ENCODE results near the gene SMIM12. TPM values are rescaled to one million over a fixed set of nuclear protein-coding genes. Genes with fewer than 3 reads are reported as not detected.

Gene SMIM12
- total RNA-seq, 3 donors from 2014 or later, result 73.8 to 75.7 (median 73.8) TPM

- ATAC-seq, result no peak
- Mint-ChIP-seq H3K4me1 (ENCODE audit: low read depth) (peaks cover 3% of the 10 kb centered on the region), H3K4me3 (no peak overlapping the region), H3K27me3 (ENCODE audit: low read depth) (peaks cover 47% of the 10 kb centered on the region), H3K9me3 (peaks cover 12% of the 10 kb centered on the region), H3K36me3 (ENCODE audit: insufficient read depth) (peaks cover 3% of the 10 kb centered on the region)
- no peak for DNase-seq
Measured at GRCh38 chr1:34887593-34887992, 28.0 kb upstream of the SMIM12 start.

GRCh38 chr1:34885405-34886247 is 26.1 kb upstream of the SMIM12 start:
- ATAC-seq (peak; percentile 89 to 90), DNase-seq (peak; percentile 47)
- Mint-ChIP-seq H3K4me1 (ENCODE audit: low read depth) (peaks cover 3% of the 10 kb centered on the region), H3K27me3 (ENCODE audit: low read depth) (peaks cover 45% of the 10 kb centered on the region), H3K4me3 (peak overlapping the region; percentile 60), H3K36me3 (ENCODE audit: insufficient read depth) (no peaks in the 10 kb centered on the region), H3K9me3 (no peaks in the 10 kb centered on the region)

DNA sequence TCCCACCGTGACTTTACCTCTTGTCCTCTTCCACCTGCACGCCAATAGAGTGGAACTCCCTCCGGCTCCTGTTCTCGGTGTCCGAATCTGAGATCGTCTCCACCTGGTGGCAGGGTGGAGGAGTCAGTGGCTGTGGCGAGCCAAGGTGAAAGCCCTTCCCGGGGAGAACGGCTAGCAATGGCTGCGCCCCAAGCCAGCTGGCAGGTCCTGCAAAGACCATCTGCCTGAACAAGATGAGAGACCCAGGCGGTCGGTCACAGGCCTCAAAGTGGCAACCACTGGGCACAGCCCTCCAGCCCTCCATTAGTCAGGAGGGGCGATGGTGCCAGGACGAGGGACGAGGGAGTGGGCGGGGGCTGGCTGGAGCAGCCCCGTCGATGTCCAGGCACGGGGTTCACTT is 25.4 kb upstream of the SMIM12 start:
- DNase-seq (no peak), ATAC-seq (no peak)

GRCh38 chr1:34884536-34884935 is 25.0 kb upstream of the SMIM12 start:
- no peak for ATAC-seq
- peak overlapping the region; percentile 60 for H3K4me3 Mint-ChIP-seq
- H3K36me3 Mint-ChIP-seq (ENCODE audit: insufficient read depth), result no peaks in the 10 kb centered on the region
- no peaks in the 10 kb centered on the region for H3K9me3 Mint-ChIP-seq
- H3K4me1 Mint-ChIP-seq (ENCODE audit: low read depth), result peaks cover 3% of the 10 kb centered on the region
- no peak for DNase-seq
- H3K27me3 Mint-ChIP-seq (ENCODE audit: low read depth), result peaks cover 43% of the 10 kb centered on the region

More for the DNA sequence above, 25.4 kb upstream of the SMIM12 start:
- H3K36me3 Mint-ChIP-seq (ENCODE audit: insufficient read depth), result no peaks in the 10 kb centered on the region
- H3K4me1 Mint-ChIP-seq (ENCODE audit: low read depth), result peaks cover 3% of the 10 kb centered on the region
- H3K27me3 Mint-ChIP-seq (ENCODE audit: low read depth), result peaks cover 45% of the 10 kb centered on the region
- peak overlapping the region; percentile 60 for H3K4me3 Mint-ChIP-seq
- H3K9me3 Mint-ChIP-seq, result no peaks in the 10 kb centered on the region

- no peak for ATAC-seq
- no peaks in the 10 kb centered on the region for H3K4me1 Mint-ChIP-seq (ENCODE audit: low read depth)
- DNase-seq, result no peak
- no peak overlapping the region for H3K4me3 Mint-ChIP-seq
- no peaks in the 10 kb centered on the region for H3K36me3 Mint-ChIP-seq (ENCODE audit: insufficient read depth)
- no peaks in the 10 kb centered on the region for H3K9me3 Mint-ChIP-seq
- peaks cover 40% of the 10 kb centered on the region for H3K27me3 Mint-ChIP-seq (ENCODE audit: low read depth)
Measured at GRCh38 chr1:34879230-34879629, 19.7 kb upstream of the SMIM12 start.

DNA sequence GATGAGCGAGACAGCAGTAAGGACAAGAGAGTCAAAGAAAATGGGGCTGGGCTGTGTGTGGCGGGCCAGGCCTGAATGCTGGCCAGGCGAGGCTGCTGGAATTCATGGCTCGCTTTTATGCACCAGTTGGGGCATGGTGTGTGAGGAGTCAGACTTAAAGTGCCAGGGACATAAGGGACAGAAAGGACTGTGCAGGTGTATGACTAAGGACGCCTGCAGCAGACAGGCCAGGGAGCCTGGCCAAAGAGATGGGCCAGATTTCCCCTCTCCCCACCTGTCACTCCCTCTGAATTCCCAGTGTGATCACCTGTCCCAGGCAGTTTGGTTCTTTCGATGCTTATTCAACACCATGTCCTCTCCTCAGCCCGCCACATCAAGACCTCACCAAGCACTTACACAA is 16.9 kb upstream of the SMIM12 start:
- ATAC-seq, result no peak
- H3K9me3 Mint-ChIP-seq, result no peaks in the 10 kb centered on the region
- H3K4me1 Mint-ChIP-seq (ENCODE audit: low read depth), result peaks cover 3% of the 10 kb centered on the region
- no peaks in the 10 kb centered on the region for H3K36me3 Mint-ChIP-seq (ENCODE audit: insufficient read depth)
- H3K4me3 Mint-ChIP-seq, result no peak overlapping the region
- H3K27me3 Mint-ChIP-seq (ENCODE audit: low read depth), result peaks cover 48% of the 10 kb centered on the region
- no peak for DNase-seq

DNA sequence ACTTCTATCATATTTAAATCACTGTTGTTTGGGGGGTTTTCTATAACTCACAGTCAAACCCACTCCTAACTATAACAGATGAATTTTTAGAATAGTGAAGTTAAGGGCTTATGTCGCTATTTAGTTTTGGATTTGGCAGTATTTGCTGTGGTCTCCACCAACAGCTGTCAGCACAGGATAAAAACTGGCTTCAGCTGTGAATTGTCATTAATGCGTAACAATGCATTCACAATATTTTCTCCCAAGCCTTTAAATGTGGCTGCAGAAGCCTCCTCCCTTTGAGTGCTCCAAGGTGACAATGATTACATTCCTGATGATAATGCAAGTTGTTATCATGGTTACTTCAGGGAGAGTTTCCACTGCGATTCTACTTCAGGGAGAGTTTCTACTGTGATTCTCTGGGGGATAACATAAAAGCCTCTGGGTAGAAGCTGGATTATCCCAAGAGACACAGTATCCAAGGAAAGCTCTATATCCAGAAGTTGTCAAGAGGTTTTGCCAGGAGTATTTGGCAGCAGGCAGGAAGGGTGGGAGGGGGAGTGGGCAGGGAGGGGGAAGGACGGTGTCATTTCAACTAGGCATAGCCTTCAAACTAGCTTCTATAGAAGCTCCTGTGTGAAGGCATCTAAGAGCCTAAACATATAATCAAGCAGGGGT is 14.9 kb upstream of the SMIM12 start:
- H3K36me3 Mint-ChIP-seq (ENCODE audit: insufficient read depth), result no peaks in the 10 kb centered on the region
- DNase-seq (no peak), ATAC-seq (no peak)
- no peak overlapping the region for H3K4me3 Mint-ChIP-seq
- peaks cover 9% of the 10 kb centered on the region for H3K4me1 Mint-ChIP-seq (ENCODE audit: low read depth)
- peaks cover 54% of the 10 kb centered on the region for H3K27me3 Mint-ChIP-seq (ENCODE audit: low read depth)
- H3K9me3 Mint-ChIP-seq, result no peaks in the 10 kb centered on the region

GRCh38 chr1:34872133-34872503 is 12.6 kb upstream of the SMIM12 start:
- peaks cover 48% of the 10 kb centered on the region for H3K27me3 Mint-ChIP-seq (ENCODE audit: low read depth)
- H3K4me1 Mint-ChIP-seq (ENCODE audit: low read depth), result peaks cover 12% of the 10 kb centered on the region
- no peaks in the 10 kb centered on the region for H3K9me3 Mint-ChIP-seq
- H3K36me3 Mint-ChIP-seq (ENCODE audit: insufficient read depth), result no peaks in the 10 kb centered on the region
- H3K4me3 Mint-ChIP-seq, result no peak overlapping the region
- no peak for ATAC-seq
- no peak for DNase-seq

DNA sequence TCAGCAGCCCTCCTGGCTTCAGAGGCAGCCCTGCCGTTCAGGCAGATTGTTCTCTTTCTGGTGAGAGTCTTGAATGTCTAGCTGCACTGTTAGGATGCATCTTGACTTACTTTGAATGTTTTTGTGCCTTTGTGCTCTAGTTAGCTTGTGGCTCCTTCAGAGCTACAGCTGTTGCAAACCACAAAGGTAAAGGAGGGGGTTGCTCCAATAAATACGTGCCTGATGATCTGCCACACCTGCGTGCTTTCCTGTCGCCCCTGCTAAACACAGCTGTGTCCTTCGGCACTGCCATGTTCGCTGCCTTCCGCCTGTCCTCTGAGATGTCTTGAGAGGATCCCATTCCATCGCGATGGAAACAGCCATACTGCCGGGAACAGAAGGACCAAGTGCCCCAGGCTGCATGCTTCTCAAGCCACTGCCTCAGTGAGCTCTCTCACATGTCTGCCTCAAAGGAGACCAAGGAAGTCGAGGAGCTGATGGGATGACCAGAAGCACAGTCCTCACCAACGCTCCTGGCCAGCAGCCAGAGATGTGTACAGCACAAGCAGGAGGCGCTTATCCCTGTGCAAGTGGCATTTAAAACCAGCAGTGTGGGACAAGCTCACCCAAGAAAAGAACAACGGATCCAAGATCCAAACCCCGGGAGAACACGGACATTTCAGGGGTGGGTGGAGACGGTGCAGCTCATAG is 12.0 kb upstream of the SMIM12 start:
- no peaks in the 10 kb centered on the region for H3K36me3 Mint-ChIP-seq (ENCODE audit: insufficient read depth)
- ATAC-seq, result peak in 1 of 2 donors; percentile 16
- no peak for DNase-seq
- H3K27me3 Mint-ChIP-seq (ENCODE audit: low read depth), result peaks cover 43% of the 10 kb centered on the region
- H3K4me3 Mint-ChIP-seq, result no peak overlapping the region
- no peaks in the 10 kb centered on the region for H3K9me3 Mint-ChIP-seq
- H3K4me1 Mint-ChIP-seq (ENCODE audit: low read depth), result peaks cover 15% of the 10 kb centered on the region

GRCh38 chr1:34870395-34870794 is 10.8 kb upstream of the SMIM12 start:
- DNase-seq, result no peak
- H3K4me1 Mint-ChIP-seq (ENCODE audit: low read depth), result peaks cover 18% of the 10 kb centered on the region
- peaks cover 32% of the 10 kb centered on the region for H3K27me3 Mint-ChIP-seq (ENCODE audit: low read depth)
- H3K36me3 Mint-ChIP-seq (ENCODE audit: insufficient read depth), result no peaks in the 10 kb centered on the region
- H3K4me3 Mint-ChIP-seq, result no peak overlapping the region
- no peaks in the 10 kb centered on the region for H3K9me3 Mint-ChIP-seq
- ATAC-seq, result no peak

DNA sequence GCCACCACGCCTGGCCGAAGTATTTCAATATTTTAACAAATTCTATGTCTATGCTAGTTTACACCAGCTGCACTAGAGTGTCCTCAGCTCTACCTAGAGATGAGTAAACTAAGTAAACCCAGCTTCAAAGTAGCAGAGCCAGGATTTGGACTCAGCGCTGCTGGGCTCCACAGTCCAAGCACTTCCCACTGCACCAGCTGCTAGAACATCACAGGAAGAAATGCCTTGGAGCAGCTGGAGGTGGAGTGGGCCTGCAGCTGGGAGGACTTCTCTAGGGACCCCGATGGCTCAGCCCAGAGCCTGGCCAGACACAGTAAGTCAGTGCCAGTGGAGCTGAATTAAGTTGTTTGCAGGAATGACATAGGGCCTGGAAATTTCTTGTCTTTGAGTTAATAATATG is 10.2 kb upstream of the SMIM12 start:
- no peaks in the 10 kb centered on the region for H3K36me3 Mint-ChIP-seq (ENCODE audit: insufficient read depth)
- peaks cover 28% of the 10 kb centered on the region for H3K27me3 Mint-ChIP-seq (ENCODE audit: low read depth)
- H3K4me1 Mint-ChIP-seq (ENCODE audit: low read depth), result peaks cover 23% of the 10 kb centered on the region

GRCh38 chr1:34868230-34869049 is 8.9 kb upstream of the SMIM12 start:
- H3K36me3 Mint-ChIP-seq (ENCODE audit: insufficient read depth), result no peaks in the 10 kb centered on the region
- H3K4me1 Mint-ChIP-seq (ENCODE audit: low read depth), result peaks cover 37% of the 10 kb centered on the region
- peak overlapping the region; percentile 33 for H3K4me3 Mint-ChIP-seq
- no peak for ATAC-seq
- DNase-seq, result no peak
- peaks cover 22% of the 10 kb centered on the region for H3K27me3 Mint-ChIP-seq (ENCODE audit: low read depth)
- no peaks in the 10 kb centered on the region for H3K9me3 Mint-ChIP-seq

More for the DNA sequence above, 10.2 kb upstream of the SMIM12 start:
- no peaks in the 10 kb centered on the region for H3K9me3 Mint-ChIP-seq
- no peak overlapping the region for H3K4me3 Mint-ChIP-seq
- DNase-seq, result no peak
- no peak for ATAC-seq

GRCh38 chr1:34867415-34867814 is 7.9 kb upstream of the SMIM12 start:
- Mint-ChIP-seq H3K27me3 (ENCODE audit: low read depth) (peaks cover 15% of the 10 kb centered on the region), H3K36me3 (ENCODE audit: insufficient read depth) (no peaks in the 10 kb centered on the region), H3K9me3 (no peaks in the 10 kb centered on the region), H3K4me3 (peak overlapping the region; percentile 33), H3K4me1 (ENCODE audit: low read depth) (peaks cover 47% of the 10 kb centered on the region)
- DNase-seq, result no peak
- no peak for ATAC-seq

DNA sequence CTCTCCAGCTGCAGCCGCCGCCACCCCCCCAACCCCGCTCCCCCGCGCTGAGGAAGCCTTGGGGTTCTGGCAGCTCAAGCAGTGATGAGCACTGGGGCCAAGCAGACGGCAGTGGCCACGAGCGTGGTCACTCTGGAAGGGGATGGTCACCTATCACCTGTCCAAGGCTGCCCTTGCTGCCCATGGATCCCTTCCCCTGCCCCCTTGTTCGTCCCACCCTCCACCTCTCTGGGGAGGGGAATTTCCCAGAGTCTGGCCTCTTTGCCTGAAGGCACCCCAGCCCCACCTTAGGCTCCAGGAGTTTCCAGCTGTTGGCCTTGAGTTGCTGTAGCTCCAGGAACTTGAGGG is 7.2 kb upstream of the SMIM12 start:
- no peaks in the 10 kb centered on the region for H3K36me3 Mint-ChIP-seq (ENCODE audit: insufficient read depth)
- DNase-seq (no peak), ATAC-seq (peak in 1 of 2 donors; percentile 35)
- H3K9me3 Mint-ChIP-seq, result no peaks in the 10 kb centered on the region
- H3K27me3 Mint-ChIP-seq (ENCODE audit: low read depth), result peaks cover 8% of the 10 kb centered on the region
- H3K4me1 Mint-ChIP-seq (ENCODE audit: low read depth), result peaks cover 47% of the 10 kb centered on the region
- peak overlapping the region; percentile 82 for H3K4me3 Mint-ChIP-seq
